A549 (cell line): Measurements from ENCODE around the gene HBS1L. TPM values are rescaled to one million over a fixed set of nuclear protein-coding genes. Genes with fewer than 3 reads are reported as not detected.

Experiments used
- ATAC-seq, 2 experiments: fragments of 200-7000 bp in 1 of 2; fragments of >200 bp in 1 of 2; cut with Nextera tagmentation in 1 of 2; cut with Tn5 transposase in 1 of 2; 3 replicates each; pipeline versions ENCODE4 v1.8.0 to v1.9.1; 2018 to 2020; ENCODE audit warnings: mild to moderate bottlenecking in 1 of 2, moderate library complexity in 1 of 2
- CTCF ChIA-PET: fragments of 300-600 bp; sonication (Branson Sonifier 250); formaldehyde crosslinking; extraction: SDS; loops from one replicate; lab custom pipeline; 2021; ENCODE audit warnings: antibody characterized with exemption, inconsistent platforms; lab: Yijun Ruan, JAX
- POLR2A ChIA-PET: fragments of 350-600 bp; formaldehyde crosslinking; extraction: SDS; loops from one replicate; lab custom pipeline; 2021; ENCODE audit warnings: antibody characterized with exemption, inconsistent platforms; lab: Yijun Ruan, JAX
- DNase-seq, 2 experiments: peaks; one replicate each; pipeline versions ENCODE4 v3.0.0 to v3.0.0-alpha.2; 2011 to 2016; ENCODE audit warnings: low read depth in 1 of 2, low spot score in 1 of 2
- FAIRE-seq: peaks from 2 replicates; lab custom pipeline; 2011; peaks lifted over from hg19 to GRCh38; lab: Jason Lieb, UNC
- H3K27ac ChIP-seq, 2 experiments: fragments of >200 bp; sonication (Bioruptor Twin); formaldehyde crosslinking; 3 replicates each; pipeline ENCODE4 v1.5.1; 2016 to 2017
- H3K4me1 ChIP-seq: fragments of >200 bp; sonication (Bioruptor Twin); formaldehyde crosslinking; 3 replicates; pipeline ENCODE4 v1.6.1; 2016
- H3K4me2 ChIP-seq: fragments of >200 bp; sonication (Bioruptor Twin); formaldehyde crosslinking; 3 replicates; pipeline ENCODE4 v1.6.1; 2016
- H3K4me3 ChIP-seq: fragments of >200 bp; sonication (Bioruptor Twin); formaldehyde crosslinking; 3 replicates; pipeline ENCODE4 v1.5.1; 2016
- H3K9me3 ChIP-seq: fragments of >200 bp; sonication (Bioruptor Twin); formaldehyde crosslinking; 3 replicates; pipeline ENCODE4 v1.6.1; 2016
- CBX8 ChIP-seq: fragments of 200-600 bp; sonication (generic); IDR thresholded peaks from 2 replicates; pipeline ENCODE4 v1.6.1; 2016
- CEBPB ChIP-seq, 2 experiments: fragments of >200 bp in 1 of 2; sonication (Bioruptor Twin) in 1 of 2; formaldehyde crosslinking in 1 of 2; IDR thresholded peaks; 2 replicates each; pipeline ENCODE4 v1.6.1; 2012 to 2016
- CTCF ChIP-seq: fragments of >200 bp; sonication (Bioruptor Twin); formaldehyde crosslinking; IDR thresholded peaks from 3 replicates; pipeline ENCODE4 v1.5.1; 2016
- EHMT2 ChIP-seq: fragments of 200-600 bp; sonication (generic); IDR thresholded peaks from 2 replicates; pipeline ENCODE4 v1.6.1; 2016; ENCODE audit warnings: antibody characterized with exemption, low read depth, mild to moderate bottlenecking, moderate library complexity
- FOSB ChIP-seq: fragments of 250-450 bp; sonication (Bioruptor Pico); IDR thresholded peaks from 2 replicates; pipeline ENCODE4 v1.5.0; 2020; ENCODE audit warnings: mild to moderate bottlenecking, moderate library complexity
- FOSL2 ChIP-seq, 2 experiments: fragments of 450-650 bp in 1 of 2; fragments of >200 bp in 1 of 2; sonication (Bioruptor Twin) in 1 of 2; formaldehyde crosslinking; IDR thresholded peaks; 2 replicates each; pipeline versions ENCODE4 v1.5.0 to v1.6.1; 2016 to 2020; ENCODE audit warnings: mild to moderate bottlenecking in 1 of 2, moderate library complexity in 1 of 2
- GATA3 ChIP-seq: IDR thresholded peaks from 2 replicates; pipeline ENCODE4 v1.6.1; 2012; ENCODE audit warnings: borderline replicate concordance
- HDAC2 ChIP-seq: fragments of 200-600 bp; sonication (generic); IDR thresholded peaks from 2 replicates; pipeline ENCODE4 v1.6.1; 2016
- HEYL ChIP-seq: fragments of 250-450 bp; sonication (Bioruptor Pico); IDR thresholded peaks from 2 replicates; pipeline ENCODE4 v1.8.0; 2021; ENCODE audit warnings: mild to moderate bottlenecking, moderate library complexity
- JUN ChIP-seq, 2 experiments: fragments of >200 bp; sonication (Bioruptor Twin); formaldehyde crosslinking; IDR thresholded peaks; 2 replicates in 1 of 2; 3 replicates in 1 of 2; pipeline ENCODE4 v1.6.1; 2016 to 2017
- JUNB ChIP-seq: fragments of >200 bp; sonication (Bioruptor Twin); formaldehyde crosslinking; IDR thresholded peaks from 2 replicates; pipeline ENCODE4 v1.6.1; 2016
- NFE2L2 ChIP-seq: fragments of 150-350 bp; conservative IDR thresholded peaks from 2 replicates; pipeline ENCODE4 v1.6.1; 2014; ENCODE audit warnings: low read length
- PBX3 ChIP-seq: IDR thresholded peaks from 2 replicates; pipeline ENCODE4 v1.6.1; 2012
- RAD21 ChIP-seq, 2 experiments: fragments of >200 bp in 1 of 2; sonication (Bioruptor Twin) in 1 of 2; formaldehyde crosslinking in 1 of 2; IDR thresholded peaks in 1 of 2; conservative IDR thresholded peaks in 1 of 2; 2 replicates in 1 of 2; 3 replicates in 1 of 2; pipeline ENCODE4 v1.6.1; 2012 to 2018; ENCODE audit warnings: inconsistent platforms in 1 of 2
- RCOR1 ChIP-seq: fragments of 150-350 bp; IDR thresholded peaks from 2 replicates; pipeline ENCODE4 v1.6.1; 2014; ENCODE audit warnings: antibody characterized with exemption, low read length, low read depth
- RFX5 ChIP-seq: fragments of 450-650 bp; IDR thresholded peaks from 2 replicates; pipeline ENCODE4 v1.7.1; 2014; ENCODE audit warnings: antibody characterized with exemption, mild to moderate bottlenecking, moderate library complexity
- RNF2 ChIP-seq: fragments of 200-600 bp; sonication (generic); IDR thresholded peaks from 2 replicates; pipeline ENCODE4 v1.6.1; 2016; ENCODE audit warnings: low read depth, mild to moderate bottlenecking, antibody characterized with exemption, moderate library complexity, borderline replicate concordance
- TP53 ChIP-seq: fragments of 250-450 bp; sonication (Bioruptor Pico); IDR thresholded peaks from 2 replicates; pipeline ENCODE4 v1.5.0; 2021; ENCODE audit warnings: mild to moderate bottlenecking, moderate library complexity
- ZC3H11A ChIP-seq: fragments of 450-650 bp; IDR thresholded peaks from 2 replicates; pipeline ENCODE4 v1.6.1; 2014; ENCODE audit warnings: antibody characterized with exemption, mild to moderate bottlenecking
- ZNF302 ChIP-seq: fragments of 250-450 bp; sonication (Bioruptor Pico); IDR thresholded peaks from 2 replicates; pipeline ENCODE4 v1.9.0; 2021; ENCODE audit warnings: inconsistent platforms, mild to moderate bottlenecking, moderate library complexity
- WGBS: methylation state at CpG from one replicate; pipeline ENCODE4 v1.1.6; 2017; ENCODE audit errors: missing lambda C conversion rate; 5-methylcytosine and 5-hydroxymethylcytosine counted together
- polyA plus RNA-seq, 4 experiments: library from polyadenylated mRNA; depleted of rRNA in 3 of 4; stranded (reverse); fragments of >200 nt; fragmentation: RNase III in 1 of 4; extraction: RNeasy Plus Mini Kit Qiagen cat#74134 plus additional on column Dnase treatment in 1 of 4; gene quantifications; 2 replicates in 3 of 4; 3 replicates in 1 of 4; pipeline ENCODE4 v1.2.3, GENCODE V29; 2011 to 2017
- TF ChIP-seq, protein P1 (sequence below): fragments of 450-650 bp; IDR thresholded peaks from 2 replicates; pipeline ENCODE4 v1.6.1; 2014; ENCODE audit warnings: antibody characterized with exemption
- TF ChIP-seq, protein P2 (sequence below): fragments of >200 bp; sonication (Bioruptor Twin); formaldehyde crosslinking; IDR thresholded peaks from 3 replicates; pipeline ENCODE4 v1.6.1; 2016
- TF ChIP-seq, protein P3 (sequence below): IDR thresholded peaks from 2 replicates; pipeline ENCODE4 v1.6.1; 2012; ENCODE audit warnings: low read depth, borderline replicate concordance

The HBS1L gene
- polyA plus RNA-seq, 2 of the 4 experiments (the other 2 are of a cell fraction): 41.5 to 61.7 TPM

GRCh38 chr6:135002974-135003703, 51.5 kb downstream of the HBS1L start:
- 80% methylated on average over 6 of the region's 6 CpGs for WGBS
- no peak for TF ChIP-seq HEYL (CRISPR knock-in tag)
- no peak for TF ChIP-seq PBX3
- no peak for TF ChIP-seq FOSB (CRISPR knock-in tag)
- TF ChIP-seq CBX8: no peak
- no peak for TF ChIP-seq JUNB
- TF ChIP-seq, protein P1, sequence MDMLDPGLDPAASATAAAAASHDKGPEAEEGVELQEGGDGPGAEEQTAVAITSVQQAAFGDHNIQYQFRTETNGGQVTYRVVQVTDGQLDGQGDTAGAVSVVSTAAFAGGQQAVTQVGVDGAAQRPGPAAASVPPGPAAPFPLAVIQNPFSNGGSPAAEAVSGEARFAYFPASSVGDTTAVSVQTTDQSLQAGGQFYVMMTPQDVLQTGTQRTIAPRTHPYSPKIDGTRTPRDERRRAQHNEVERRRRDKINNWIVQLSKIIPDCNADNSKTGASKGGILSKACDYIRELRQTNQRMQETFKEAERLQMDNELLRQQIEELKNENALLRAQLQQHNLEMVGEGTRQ: no peak
- no peak for TF ChIP-seq JUN (IDR thresholded peaks at IDR 0.05)
- TF ChIP-seq RCOR1: no peak
- TF ChIP-seq, protein P2, sequence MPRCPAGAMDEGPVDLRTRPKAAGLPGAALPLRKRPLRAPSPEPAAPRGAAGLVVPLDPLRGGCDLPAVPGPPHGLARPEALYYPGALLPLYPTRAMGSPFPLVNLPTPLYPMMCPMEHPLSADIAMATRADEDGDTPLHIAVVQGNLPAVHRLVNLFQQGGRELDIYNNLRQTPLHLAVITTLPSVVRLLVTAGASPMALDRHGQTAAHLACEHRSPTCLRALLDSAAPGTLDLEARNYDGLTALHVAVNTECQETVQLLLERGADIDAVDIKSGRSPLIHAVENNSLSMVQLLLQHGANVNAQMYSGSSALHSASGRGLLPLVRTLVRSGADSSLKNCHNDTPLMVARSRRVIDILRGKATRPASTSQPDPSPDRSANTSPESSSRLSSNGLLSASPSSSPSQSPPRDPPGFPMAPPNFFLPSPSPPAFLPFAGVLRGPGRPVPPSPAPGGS: no peak
- no peak for TF ChIP-seq FOSL2 (IDR thresholded peaks at IDR 0.05)
- TF ChIP-seq FOSL2 (CRISPR knock-in tag; IDR thresholded peaks at IDR 0.05): no peak
- TF ChIP-seq, protein P3, sequence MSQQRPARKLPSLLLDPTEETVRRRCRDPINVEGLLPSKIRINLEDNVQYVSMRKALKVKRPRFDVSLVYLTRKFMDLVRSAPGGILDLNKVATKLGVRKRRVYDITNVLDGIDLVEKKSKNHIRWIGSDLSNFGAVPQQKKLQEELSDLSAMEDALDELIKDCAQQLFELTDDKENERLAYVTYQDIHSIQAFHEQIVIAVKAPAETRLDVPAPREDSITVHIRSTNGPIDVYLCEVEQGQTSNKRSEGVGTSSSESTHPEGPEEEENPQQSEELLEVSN: no peak
- no peak for TF ChIP-seq RFX5
- TF ChIP-seq EHMT2: no peak
- no peak for TF ChIP-seq HDAC2
- TF ChIP-seq RNF2: no peak
- no peak for TF ChIP-seq GATA3
- no peak for TF ChIP-seq NFE2L2
- TF ChIP-seq TP53: no peak
- no peak for TF ChIP-seq CEBPB (IDR thresholded peaks at IDR 0.05)
- no peak for TF ChIP-seq ZC3H11A
- FAIRE-seq: no peak
- H3K4me1 ChIP-seq: 0 out of 3 replicates have a peak, but pooled peaks cover 3% of the 10 kb centered on the region
- no peak overlapping the region for H3K27ac ChIP-seq
- no peak overlapping the region for H3K4me3 ChIP-seq
- no peak overlapping the region for H3K4me2 ChIP-seq
- CTCF ChIA-PET: interaction anchor here (0.6 to 1.9 kb wide), 3 partner anchors 10 to 716 kb away, joined by 3 to 4 read pairs (median 4); no protein-coding TSS in a partner anchor
- POLR2A ChIA-PET: interaction anchor here (0.7 kb wide), 1 partner anchor 18 kb away, joined by 3 read pairs; no protein-coding TSS in a partner anchor
- no peak for ATAC-seq
- H3K9me3 ChIP-seq: no peaks in the 10 kb centered on the region
- no peak for DNase-seq

DNA sequence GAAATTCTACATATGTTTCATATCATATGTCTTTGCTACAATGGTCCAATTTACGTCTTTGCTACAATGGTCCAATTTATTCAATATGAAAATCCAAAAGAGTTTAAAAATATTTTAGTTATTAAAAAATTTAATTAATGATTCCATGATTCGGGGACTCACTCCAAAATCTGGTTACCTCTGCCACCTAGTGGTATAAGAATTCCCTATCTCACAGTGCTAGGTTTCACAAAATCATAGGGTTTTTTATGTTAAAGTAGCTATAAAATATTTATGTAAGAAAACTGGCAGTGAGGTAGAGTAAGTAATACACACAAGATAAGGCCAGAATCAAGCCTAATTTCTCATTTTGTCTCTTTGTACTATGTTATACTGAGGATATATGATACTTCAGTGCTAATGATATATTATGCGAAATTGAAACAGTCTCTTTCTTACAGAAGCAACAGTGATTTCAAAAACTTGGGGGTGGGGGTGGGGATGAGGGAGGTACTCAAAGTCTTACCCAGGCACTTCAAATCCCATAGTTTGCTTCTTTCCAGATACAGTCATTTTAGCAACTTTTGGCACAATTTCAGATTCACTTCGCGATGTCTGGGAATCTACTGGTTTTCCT, 52.3 kb downstream of the HBS1L start:
- ATAC-seq: peak in 1 of 2 experiments; percentile 51; a peak in 1 of 6 replicates
- Histone ChIP-seq H3K9me3 (no peaks in the 10 kb centered on the region), H3K4me3 (no peak overlapping the region), H3K4me1 (0 out of 3 replicates have a peak, but pooled peaks cover 3% of the 10 kb centered on the region), H3K4me2 (no peak overlapping the region), H3K27ac (no peak overlapping the region)
- peak; percentile 5 for DNase-seq
- ChIA-PET POLR2A (interaction anchor here (0.7 kb wide), 1 partner anchor 19 kb away, joined by 3 read pairs; no protein-coding TSS in a partner anchor), CTCF (interaction anchor here (0.6 kb wide), 1 partner anchor 715 kb away, joined by 4 read pairs; no protein-coding TSS in a partner anchor)
- TF ChIP-seq ZNF302 (CRISPR knock-in tag): no peak
- TF ChIP-seq JUNB: no peak
- TF ChIP-seq RAD21 (conservative IDR thresholded peaks at IDR 0.05 in 1 of 2, IDR thresholded peaks at IDR 0.05 in 1 of 2): peak; percentile 39 to 43
- peak; percentile 56 for TF ChIP-seq CTCF
- 62% methylated on average over 5 of the region's 5 CpGs for WGBS
- no peak for FAIRE-seq
